GM19463 (cell line): ENCODE results near the gene GSPT2.
A peak's percentile ranks its signal among the peaks of the same experiment; 100 is the strongest.
"Not testable (repeated sequence)": the region's sequence is repeated elsewhere in the genome, so short reads cannot be mapped to it uniquely, and the experiment has no call there.

ENCODE experiments used
- ATAC-seq: cut with Tn5 transposase; IDR thresholded peaks from one replicate; pipeline ENCODE4 v1.9.1; 2021; ENCODE audit warnings: mild to moderate bottlenecking, moderate library complexity; ENCODE audit not compliant: unreplicated experiment

GSPT2 gene

DNA sequence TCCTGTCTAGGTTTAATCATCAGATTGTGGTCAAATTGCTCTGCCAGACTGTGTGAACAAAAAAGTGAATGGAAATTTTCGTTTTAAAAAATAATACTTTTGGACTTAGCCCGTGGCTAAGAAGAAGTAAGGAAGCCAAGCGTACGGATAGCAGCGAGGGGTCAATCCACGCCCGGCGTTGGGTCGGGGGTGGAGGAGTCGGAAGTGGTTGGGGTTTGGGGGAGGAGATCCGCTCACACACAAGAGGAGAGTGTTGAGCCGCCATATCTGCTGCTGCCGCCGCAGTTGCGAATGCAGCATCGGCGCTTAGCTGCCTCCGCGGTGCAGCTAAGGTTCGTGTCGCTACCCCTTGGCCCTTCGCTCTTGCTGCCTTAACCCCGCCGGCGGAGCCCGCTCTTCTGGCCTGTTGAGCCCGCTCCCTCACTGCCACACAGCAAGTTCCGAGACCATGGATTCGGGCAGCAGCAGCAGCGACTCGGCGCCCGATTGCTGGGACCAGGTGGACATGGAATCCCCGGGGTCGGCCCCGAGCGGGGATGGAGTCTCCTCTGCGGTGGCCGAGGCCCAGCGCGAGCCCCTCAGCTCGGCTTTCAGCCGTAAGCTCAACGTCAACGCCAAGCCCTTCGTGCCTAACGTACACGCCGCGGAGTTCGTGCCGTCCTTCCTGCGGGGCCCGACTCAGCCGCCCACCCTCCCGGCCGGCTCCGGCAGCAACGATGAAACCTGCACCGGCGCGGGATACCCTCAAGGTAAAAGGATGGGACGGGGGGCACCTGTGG is at the start of gene GSPT2:
GSPT2 (plus strand) TSS at position 264 of the 779 bp plus-strand sequence; CDS start at position 449, 185 bp downstream.
- ATAC-seq: peak; percentile 95

DNA sequence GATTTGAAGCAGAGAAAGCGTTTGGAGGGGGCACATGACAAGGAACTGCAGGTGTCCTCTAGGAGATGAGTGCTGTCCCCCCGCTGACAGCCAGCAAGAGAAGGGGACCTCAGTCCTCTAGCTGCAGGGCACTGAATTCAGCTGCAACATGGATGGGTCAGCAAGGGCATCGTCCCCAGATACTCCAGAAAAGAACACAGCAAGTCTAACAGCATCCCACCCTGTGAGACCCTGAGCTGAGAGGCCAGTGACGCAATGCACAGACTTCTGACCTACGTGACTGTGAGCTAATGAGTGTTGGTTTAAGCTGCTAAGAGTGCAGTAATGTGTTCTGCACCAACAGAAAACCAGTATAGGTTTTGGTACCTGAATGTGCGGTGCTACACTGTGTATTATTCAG is 49.0 kb upstream of the GSPT2 start:
- no peak for ATAC-seq

DNA sequence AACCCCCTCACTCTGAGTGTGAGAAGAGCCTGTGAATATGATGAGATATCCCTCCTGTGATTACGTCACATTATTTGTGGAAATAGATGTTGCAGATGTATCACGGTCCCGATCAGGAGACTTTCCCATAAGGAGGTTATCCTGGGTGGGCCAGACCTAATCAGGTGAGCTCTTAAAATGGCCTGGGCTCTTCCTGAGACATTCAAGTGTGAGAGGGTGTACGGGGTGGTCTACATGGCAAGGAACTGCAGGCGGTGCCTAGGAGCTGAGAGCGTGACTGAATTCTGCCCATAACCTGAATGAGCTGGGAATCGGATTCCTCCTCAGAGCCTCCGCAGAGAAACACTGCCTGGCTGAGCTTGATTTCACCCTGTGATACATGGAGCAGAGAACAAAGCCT is 45.8 kb upstream of the GSPT2 start:
- ATAC-seq: no peak

DNA sequence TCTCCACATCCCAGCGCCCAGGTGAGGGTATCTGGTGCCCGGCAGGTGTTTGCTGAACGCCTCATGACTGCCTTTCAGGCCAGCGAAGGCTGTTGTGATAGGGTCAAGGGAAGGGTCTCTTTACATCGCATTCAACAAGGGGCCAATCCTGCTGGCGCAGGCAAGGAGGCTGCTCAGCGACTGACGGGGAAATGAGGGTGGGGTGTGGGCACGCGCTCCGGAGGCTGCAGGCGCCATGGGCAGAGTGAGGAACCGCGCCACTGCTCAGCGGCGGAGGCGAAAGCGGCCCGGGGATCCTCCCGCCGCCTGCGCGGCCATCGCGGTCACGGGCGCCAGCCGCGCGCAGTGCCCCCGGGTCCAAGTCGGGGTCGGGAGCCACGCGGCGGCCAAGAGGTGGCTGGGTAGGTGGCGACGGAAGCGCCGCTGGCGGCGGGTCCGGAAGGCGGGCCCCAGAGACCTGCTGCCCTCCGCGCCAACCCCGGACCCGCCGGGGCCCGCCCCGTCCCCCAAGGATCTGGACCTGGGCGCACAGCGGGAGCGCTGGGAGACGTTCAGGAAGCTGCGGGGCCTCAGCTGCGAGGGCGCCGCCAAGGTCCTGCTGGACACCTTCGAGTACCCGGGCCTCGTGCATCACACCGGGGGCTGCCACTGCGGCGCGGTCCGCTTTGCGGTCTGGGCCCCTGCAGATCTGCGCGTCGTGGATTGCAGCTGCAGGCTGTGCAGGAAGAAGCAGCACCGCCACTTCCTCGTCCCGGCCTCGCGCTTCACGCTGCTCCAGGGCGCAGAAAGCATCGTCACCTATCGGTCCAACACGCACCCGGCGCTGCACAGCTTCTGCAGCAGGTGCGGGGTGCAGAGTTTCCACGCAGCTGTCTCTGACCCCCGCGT is 32.7 kb upstream of the GSPT2 start, which contains the start of gene CENPVL1:
CENPVL1 (plus strand) TSS at position 236 of the 888 bp plus-strand sequence; CDS start at position 236, 0 bp downstream.
- not testable (repeated sequence) for ATAC-seq

DNA sequence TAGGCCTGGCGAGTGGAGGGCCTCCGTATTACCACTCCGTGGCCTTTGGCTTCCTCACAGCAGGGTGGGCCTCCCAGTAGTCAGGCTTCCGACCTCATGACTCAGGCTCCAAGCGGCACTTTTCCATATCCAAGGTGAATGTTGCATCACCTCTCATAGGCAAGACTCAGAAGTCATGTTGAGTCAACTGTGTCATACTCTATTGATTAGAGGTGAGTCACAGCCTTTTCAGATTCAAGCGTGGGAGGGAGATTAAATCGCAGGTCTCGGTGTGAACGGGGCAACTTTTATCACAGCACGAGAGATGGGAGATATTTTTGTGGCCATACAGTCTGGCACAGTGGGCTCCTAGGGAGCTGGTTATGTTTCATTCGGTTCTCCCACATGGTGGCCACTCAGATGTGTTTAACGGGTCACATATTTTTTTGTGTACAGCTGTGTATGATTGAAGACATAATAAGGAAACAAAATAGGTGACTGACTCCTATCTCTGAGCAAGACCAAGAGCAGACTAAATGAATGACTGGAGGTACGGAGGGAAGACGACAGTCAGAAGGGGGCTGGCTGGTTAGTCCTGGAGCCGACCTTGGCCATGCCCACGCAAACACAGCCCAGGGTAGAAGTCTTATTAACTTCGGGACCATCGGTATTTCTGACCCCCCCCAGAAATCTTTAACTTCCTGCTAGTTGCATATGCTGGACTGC is 30.1 kb upstream of the GSPT2 start:
- not testable (repeated sequence) for ATAC-seq

DNA sequence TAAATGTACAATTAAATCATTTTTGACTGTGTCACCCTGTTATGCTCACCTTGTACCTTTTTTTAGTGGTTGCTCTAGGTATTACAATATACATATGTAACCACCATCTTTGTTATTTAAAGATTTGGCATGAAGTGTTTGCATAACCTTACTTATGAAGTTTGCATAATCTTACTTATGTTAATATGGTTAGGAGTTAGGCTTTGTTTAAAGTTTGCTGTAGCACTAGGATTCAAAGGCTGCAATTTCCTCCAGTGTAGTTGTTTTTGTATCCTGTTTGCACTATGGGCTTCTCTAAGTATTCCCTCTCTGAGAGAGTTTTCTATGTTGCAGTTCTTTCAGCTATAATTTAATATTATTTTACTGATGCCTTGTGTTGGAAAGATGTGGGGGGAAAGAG is 15.0 kb upstream of the GSPT2 start:
- ATAC-seq: no peak

DNA sequence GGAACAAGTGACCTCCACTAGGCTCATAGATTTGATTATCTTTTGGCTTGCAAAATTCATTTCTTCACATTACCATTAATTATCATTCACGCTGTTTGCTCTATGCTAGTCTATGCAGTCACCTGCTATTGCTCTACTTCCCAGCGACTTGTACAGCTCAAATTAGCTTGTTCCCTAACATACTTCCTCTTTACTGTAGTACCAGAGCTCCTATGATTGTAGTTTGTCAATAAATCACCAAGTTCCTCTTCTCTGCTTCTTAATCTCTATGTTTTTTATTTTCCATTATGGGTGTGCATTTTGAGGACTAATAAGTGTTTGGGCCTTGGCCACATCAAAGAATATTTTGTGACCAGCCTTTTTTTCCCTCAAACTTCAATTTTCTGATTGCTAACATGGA is 6.2 kb upstream of the GSPT2 start:
- ATAC-seq: no peak

DNA sequence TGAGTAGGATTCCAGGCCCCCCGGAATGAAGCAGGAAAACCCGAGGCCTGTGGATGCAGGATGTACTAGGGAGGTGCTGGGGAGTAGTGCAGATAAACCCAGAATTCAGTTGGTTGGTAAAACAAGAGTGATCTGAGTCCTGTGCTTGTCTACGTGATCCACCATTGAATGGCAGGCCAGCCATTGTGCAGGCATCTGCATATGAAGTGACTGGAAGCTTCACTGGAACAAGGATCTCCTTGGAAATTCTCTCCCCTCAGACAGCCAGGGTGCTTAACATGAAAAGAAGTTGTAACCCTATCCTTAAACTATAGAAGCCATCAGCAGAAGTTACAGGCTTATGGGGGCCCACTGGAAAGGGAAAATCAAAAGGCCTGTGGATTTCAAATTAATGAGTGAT is 656 bp upstream of the GSPT2 start:
- no peak for ATAC-seq

DNA sequence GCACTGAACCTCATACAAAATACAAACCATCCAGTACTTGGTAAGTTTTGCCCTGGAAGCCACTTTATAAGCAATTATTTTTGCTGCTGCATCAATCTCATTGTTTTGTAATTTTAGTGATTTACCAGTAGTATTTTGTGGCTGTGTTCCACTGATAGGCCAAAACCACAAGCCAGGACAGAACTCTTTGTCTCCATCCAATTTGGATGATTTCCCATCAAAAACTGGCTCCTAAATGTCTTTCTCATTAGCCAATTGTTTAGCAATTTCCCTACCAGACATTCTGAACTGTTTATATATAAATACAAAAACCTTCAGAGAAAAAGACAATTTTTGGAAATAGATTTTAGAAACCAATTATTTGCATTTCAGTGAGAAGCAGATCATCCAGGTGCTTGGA is 4.4 kb downstream of the GSPT2 start:
- ATAC-seq: no peak

DNA sequence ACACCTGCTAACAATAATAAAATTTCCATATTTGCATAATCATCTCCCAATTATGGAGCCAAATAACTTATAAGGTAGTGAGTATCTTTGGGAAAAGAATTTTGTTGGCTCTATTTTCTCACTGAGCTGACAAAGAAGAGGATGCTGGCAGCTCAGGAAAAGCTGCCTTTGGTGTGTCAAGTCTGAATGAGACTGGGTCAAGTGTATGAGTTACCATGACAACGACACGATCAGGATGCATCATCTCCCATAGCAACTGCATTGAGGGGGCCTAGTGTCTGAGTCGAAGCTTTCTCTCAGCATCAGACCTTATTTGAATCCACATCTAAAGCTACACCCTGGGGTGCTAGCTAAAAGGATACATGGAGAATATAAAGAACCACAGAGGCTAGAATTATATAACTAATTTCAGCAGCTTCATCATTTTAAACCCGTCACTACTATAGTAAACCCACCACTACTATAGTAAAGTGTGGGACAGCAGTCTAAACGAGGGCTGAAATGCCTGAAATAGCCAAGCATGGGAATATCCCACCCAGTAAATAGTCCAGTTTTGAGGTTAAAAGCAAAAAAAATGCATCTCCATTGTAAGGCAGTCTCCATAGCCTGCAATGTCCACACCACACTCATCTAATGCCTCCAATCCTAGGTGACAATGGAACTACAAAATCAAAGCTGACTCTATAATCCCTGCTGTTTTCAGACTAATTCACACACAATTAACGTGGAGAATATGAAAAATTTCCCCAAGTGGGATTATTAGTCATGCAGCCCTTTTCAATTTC is 16.0 kb downstream of the GSPT2 start:
- no peak for ATAC-seq

DNA sequence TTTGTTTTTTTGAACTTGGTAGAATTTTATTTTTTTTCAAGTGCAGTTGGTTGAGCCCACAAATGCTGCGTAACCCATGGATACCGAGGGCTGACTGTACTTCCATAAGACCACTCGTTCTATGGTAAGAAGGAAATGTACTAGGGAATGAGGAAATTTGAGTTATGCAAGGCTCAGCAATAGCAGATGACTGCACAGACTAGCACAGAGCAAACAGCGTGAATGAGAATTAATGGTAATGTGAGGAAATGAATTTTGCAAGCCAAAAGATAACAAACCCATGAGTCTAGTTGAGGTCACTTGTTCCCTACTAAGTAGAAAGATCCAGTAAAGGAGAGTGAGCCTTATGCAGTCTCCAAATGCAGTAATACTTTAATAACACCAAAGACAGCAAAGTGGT is 17.4 kb downstream of the GSPT2 start:
- ATAC-seq: no peak

DNA sequence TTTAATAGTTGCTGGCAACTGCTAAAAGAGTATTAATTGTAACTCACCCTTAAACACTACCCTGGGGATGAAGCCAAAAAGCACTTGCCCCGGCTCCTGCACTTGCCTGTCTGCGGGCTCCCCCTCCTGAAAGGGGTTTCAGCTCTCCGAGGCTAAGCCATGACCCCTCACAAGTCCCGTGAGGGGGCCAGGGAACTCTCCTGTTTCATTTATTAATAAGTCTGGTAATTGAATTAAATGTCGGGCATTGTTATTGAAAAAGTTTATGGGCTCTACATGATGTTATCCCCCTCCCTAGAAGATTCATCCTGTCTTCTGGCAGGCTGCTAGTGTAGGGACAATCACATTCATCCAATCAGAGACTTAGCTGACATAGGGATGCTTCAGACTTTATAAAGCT is 23.3 kb downstream of the GSPT2 start:
- ATAC-seq: no peak

DNA sequence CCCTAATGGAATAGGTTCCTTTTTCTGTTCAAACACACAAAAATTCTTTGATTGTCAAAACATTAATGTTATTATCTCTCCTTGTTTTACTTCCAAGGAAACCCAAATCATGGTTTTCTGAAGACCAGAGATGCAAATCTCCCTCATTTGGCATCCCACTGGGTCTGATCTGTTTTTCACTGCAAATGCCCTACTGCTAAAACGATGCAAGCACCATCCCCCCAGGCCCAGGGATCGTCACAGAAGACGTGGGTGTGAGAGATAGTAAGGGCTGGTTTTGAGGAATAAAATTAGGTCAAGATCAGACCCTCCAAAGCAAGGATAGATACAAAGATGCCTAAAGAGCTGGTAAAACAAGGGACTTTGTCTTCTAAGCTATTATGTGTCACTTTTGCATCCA is 33.6 kb downstream of the GSPT2 start:
- ATAC-seq: no peak

DNA sequence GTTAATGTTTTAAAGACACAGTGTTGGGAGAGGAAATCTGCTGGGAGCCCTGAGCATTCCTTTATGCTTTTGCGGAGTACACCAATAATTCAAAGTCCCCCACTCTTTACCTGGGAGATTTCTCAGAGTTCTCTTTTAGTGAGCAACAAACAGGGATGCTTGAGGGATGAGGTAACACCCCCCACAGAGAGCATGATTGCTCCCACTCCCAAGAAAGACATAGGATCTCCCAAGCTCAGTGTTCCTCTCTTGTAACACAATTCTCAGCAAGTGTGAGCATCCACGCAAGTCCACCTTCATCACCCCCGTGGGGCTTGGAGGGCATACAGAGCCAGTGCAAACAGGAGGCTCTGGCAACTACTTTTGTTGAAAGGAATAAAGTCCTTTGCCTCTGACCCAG is 36.1 kb downstream of the GSPT2 start:
- ATAC-seq: no peak

DNA sequence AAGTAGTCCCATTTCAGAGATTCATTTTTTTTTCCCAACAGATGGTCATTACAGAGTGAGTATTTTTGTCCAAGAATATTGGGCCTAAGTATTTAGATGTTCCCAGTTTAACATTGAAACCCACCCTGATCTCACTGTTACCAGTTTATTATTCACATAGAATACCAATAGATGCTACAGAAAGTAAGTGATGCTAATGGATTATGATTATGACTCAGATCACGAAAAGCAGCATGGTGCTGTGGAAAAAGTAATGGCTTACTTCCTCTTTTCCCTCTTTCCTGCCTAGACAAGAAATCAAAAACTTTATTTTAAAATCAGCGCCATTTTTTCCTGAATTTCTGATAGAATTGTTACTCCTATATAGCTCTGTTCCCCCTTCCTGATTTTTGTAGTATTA is 51.9 kb downstream of the GSPT2 start:
- no peak for ATAC-seq
